GM18861 (cell line): ENCODE data around the gene FRMPD2.
"Not testable (repeated sequence)": the region's sequence is repeated elsewhere in the genome, so short reads cannot be mapped to it uniquely, and the experiment has no call there.

Experiments used
- ATAC-seq: cut with Tn5 transposase; IDR thresholded peaks from one replicate; pipeline ENCODE4 v1.9.1; 2021; ENCODE audit not compliant: unreplicated experiment

Gene FRMPD2

GRCh38 chr10:48233559-48234005, 40.9 kb downstream of the FRMPD2 start:
- ATAC-seq, result no peak

DNA sequence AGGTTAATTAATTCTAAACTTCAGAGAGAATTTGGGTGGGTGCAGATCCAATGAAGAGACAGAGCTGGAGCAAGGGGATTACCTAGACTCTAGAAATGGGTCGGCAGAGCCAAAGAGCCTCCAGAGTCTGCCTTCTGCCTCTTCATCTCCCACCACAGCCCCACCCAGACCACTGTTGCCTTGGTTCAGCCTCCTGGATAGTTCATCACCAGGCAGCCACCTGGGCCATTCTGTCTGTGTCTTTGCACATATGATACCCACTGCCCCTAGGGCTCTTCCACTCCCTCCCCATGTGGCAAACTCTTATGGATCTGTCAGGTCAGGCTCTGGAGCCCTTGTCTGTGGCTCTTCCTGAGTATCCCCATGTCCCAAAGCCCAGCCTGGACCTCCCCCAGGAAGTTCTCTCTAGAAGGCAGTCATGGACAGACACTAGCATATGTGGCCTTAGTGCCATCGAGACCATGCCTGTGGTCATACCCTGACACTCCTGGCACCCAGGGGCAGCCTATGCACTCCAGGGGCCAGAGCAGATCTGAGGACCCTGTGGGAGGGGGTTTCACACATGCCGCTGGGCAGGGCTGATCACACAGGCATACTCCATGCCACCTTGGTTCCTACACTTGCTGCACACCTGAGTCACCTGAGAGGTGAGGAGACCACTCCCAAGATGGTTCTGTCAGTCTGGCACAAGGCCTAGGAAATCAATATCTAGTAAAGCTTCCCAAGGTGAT, 41.6 kb downstream of the FRMPD2 start:
- no peak for ATAC-seq

GRCh38 chr10:48231699-48232315, 42.7 kb downstream of the FRMPD2 start:
- ATAC-seq, result peak; percentile 88

DNA sequence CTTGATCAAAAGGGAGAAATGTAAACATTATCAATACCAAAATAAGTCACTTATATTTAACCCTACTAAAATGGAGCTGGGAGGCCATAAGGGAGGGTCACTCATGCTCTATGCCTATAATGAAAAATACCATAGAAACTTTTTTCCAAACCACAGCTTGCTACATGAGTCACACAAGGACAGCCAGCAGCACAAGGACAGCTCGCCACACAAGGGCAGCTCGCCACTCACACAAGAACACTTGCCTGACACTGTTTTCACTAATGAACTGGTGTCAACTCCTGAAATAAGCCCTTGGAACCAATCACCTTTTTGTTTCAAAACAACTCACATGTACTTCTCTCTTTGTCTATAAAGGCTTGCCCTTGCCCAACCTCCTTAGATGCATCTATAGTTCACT, 43.3 kb downstream of the FRMPD2 start:
- no peak for ATAC-seq

- no peak for ATAC-seq
These were observed 47.3 kb downstream of the FRMPD2 start for GRCh38 chr10:48227213-48227612.

DNA sequence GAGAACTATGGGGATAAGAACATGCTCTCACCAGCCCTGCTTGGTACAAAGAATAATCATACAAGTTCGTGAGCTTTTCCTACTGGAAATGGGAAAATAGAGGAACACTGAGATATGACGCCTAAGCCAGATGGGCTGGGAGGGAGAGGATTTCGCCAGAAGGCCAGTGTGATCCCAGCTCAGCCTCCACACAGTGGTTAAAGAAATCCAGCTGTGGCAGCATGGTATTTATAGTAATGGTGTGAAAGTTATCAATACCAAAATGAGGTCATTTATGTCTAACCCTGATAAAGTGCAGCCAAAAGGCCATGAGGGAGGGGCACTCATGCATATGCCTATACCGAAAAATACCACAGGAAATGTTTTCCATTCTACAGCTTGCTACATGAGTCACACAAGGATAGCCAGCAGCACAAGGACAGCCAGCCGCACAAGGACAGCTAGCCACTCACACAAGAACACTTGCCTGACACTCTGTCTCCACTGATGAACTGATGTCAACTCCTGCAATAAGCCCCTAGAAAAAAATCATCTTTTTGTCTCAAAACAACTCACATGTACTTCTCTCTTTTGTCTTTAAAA, 49.4 kb downstream of the FRMPD2 start:
- ATAC-seq, result no peak

GRCh38 chr10:48224296-48224695, 50.2 kb downstream of the FRMPD2 start:
- no peak for ATAC-seq

DNA sequence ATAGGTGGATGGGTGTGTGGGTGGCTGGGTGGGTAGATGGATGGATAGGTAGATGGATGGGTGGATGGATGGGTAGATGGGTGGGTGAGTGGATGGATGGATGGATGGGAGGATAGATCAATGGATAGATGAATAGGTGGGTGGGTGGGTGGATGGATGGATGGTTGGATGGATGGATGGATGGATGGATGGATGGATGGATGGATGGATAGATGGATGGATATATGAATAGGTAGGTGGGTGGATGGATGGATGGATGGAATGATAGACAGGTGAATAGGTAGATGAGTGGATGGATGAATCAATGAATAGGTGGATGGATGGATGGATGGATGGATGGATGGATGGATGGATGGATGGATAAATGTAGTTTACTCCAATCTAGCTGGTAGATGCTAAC, 52.7 kb downstream of the FRMPD2 start:
- ATAC-seq, result no peak

DNA sequence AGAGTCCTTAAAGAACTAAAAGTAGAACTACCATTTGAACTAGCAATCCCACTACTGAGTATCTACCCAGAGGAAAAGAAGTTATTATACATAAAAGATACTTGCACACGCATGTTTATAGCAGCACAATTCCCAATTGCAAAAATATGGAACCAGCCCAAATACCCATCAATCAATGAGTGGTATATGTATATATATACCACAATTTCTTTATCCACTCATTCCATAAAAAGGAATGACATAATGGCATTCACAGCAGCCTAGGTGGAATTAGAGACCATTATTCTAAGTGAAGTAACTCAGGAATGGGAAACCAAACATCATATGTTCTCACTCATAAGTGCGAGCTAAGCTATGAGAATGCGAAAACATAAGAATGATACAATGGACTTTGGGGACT, 53.5 kb downstream of the FRMPD2 start:
- ATAC-seq, result not testable (repeated sequence)

GRCh38 chr10:48219194-48219593, 55.3 kb downstream of the FRMPD2 start:
- ATAC-seq, result no peak

GRCh38 chr10:48216744-48217143, 57.8 kb downstream of the FRMPD2 start:
- ATAC-seq, result no peak

DNA sequence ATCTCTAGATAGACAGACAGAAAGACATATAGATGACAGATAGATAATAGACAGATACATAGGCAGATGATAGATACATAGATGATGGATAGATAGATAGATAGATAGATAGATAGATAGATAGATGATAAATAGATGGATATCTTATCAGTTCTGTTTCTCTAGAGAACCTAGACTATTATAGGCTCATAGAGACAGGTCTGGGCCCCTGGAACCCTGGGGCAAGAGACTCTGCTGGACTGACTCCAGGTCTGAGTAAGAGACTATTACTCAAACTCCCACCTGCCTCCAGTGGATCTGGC, 58.3 kb downstream of the FRMPD2 start:
- no peak for ATAC-seq

- ATAC-seq, result no peak
These were observed 58.9 kb downstream of the FRMPD2 start for GRCh38 chr10:48215486-48216203.

- no peak for ATAC-seq
These were observed 59.6 kb downstream of the FRMPD2 start for GRCh38 chr10:48214716-48215485.

DNA sequence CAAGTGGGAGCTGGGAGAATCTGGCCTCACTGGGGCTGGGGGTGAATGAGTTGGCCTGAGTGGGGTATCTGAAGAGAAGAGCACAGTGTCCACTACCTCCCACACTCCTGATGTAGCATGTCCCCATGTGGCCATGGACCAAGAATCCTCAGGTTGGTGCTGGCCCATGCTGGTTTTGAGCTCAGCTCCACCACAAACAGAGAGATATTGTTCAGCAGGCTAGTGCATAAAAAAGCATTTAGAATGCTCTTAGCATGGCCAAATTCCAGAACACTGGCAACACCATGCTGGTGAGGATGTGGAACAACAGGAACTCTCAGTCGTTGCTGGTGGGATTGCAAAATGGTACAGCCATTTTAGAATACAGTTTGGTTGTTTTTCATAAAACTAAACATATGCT, 61.4 kb downstream of the FRMPD2 start:
- ATAC-seq, result no peak

DNA sequence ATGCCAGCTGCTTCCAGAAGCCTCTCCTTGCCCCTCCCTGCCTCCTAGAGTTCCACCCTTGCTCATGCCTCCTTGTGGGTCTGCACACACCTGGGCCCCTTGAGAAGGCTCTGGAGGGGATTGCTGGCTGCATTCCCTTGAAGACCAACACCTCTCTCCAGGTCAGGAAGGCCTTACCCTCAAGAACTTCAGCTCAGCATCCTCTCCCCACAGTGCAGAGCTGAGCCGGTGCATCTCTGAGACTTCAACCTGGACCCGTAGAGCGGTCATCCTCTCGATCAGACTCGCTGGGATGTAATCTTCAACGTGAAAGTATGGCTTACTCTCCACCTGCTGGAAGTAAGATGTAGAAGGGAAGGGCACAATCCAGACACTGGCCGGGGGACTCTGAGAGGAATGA, 62.7 kb downstream of the FRMPD2 start:
- no peak for ATAC-seq

DNA sequence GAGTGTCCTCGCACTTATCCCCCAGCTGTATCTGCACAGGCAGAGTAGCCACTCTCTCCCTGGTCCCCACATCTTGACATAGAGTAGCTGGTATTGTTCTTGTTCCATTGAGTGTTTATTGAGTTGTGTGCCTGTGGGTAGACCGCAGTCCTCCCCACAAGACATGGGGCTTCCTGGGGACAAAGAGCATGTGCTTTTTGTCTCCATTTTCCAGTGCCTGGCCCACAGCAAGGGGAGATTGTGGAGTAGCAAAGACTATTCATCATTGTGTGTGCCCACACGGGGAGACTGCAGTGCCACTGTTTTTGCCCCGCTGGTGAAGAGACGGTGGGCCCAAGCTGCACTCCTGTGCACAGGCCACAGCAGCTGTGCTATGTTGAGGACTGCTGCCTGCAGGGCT, 63.5 kb downstream of the FRMPD2 start:
- ATAC-seq, result no peak

GRCh38 chr10:48210391-48210790, 64.1 kb downstream of the FRMPD2 start:
- ATAC-seq, result no peak

GRCh38 chr10:48209241-48209640, 65.3 kb downstream of the FRMPD2 start:
- no peak for ATAC-seq

DNA sequence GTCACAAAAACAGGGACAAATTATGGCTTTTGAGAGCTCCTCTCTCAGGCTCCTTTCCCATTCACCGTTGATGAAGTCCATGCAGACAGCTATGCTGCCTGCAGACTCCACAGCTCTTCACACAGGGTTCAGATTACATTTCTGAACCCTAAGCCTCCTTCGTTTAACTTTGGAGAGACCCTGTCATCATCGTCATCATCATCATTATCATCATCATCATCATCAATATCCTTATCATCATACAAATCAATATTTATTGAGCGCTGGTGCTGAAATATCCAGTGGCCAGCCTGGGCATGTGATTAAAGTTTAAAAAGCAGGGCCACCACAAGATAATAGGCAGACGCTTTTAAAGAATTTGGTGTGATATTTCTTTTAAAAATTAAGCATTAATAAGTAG, 66.6 kb downstream of the FRMPD2 start:
- no peak for ATAC-seq
